GM12874 (cell line): ENCODE measurements around the gene SLC12A1.

Experiments
- TF ChIP-seq, protein P1 (sequence below): IDR thresholded peaks from 2 replicates; pipeline ENCODE4 v1.5.1; 2011; ENCODE audit warnings: low read depth, mild to moderate bottlenecking, control low read depth, low read length, moderate library complexity; ENCODE audit not compliant: insufficient read depth

The SLC12A1 gene

DNA sequence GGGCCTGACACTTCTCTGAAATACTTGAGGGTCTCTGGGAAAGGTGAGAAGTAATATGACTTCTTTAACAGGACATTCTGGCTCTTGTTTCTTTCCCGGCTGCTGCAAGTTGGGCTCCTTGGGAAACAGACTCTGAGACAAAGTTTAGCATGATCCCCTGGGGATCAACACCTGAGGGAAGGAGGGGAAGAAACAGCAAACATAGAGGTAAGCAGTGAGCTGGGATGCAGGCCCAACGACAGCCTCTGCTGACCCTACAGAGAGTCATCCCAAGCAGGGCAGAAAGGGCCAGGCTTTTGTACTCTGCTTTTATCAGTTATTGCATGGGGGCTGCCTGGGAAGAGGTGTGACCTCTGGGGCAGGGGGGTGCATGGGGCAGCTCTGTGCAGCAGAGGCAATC is 98.3 kb downstream of the SLC12A1 start:
- TF ChIP-seq, protein P1, sequence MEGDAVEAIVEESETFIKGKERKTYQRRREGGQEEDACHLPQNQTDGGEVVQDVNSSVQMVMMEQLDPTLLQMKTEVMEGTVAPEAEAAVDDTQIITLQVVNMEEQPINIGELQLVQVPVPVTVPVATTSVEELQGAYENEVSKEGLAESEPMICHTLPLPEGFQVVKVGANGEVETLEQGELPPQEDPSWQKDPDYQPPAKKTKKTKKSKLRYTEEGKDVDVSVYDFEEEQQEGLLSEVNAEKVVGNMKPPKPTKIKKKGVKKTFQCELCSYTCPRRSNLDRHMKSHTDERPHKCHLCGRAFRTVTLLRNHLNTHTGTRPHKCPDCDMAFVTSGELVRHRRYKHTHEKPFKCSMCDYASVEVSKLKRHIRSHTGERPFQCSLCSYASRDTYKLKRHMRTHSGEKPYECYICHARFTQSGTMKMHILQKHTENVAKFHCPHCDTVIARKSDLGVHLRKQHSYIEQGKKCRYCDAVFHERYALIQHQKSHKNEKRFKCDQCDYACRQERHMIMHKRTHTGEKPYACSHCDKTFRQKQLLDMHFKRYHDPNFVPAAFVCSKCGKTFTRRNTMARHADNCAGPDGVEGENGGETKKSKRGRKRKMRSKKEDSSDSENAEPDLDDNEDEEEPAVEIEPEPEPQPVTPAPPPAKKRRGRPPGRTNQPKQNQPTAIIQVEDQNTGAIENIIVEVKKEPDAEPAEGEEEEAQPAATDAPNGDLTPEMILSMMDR = no peak

DNA sequence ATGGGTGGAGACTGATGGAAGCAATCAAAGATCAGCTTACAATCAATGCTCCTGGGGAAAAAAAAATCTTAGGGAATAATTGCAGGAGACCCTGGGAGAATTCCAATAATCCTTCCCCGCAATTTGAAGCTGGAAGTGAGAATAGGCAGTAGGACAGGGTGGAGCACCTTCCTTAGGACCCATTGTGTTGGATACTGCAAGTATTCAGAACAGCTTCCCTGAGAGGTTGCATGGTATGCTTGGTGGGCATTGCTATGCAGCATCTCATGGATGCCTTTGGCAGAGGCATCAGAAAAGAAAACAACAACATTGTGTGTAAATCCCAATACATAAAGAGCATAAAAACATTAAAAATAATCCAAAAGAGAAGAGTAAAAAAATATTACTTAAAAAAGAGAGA is 100.5 kb downstream of the SLC12A1 start:
- TF ChIP-seq, protein P1 = no peak

DNA sequence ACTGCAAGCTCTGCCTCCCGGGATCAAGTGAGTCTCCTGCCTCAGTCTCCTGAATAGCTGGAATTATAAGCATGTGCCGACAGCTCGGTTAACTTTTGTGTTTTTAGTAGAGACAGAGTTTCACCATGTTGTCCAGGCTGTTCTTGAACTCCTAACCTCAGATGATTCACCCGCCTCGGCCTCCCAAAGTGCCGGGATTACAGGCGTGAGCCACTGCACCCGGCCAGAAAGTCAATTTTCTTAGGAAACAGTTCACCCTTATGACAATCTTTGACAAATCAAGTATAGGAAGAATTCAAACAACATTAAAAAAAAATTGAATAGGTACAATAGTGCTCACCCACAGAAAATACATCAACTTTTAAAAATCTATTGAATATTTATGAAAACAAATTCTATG is 101.5 kb downstream of the SLC12A1 start:
- TF ChIP-seq, protein P1 = no peak

DNA sequence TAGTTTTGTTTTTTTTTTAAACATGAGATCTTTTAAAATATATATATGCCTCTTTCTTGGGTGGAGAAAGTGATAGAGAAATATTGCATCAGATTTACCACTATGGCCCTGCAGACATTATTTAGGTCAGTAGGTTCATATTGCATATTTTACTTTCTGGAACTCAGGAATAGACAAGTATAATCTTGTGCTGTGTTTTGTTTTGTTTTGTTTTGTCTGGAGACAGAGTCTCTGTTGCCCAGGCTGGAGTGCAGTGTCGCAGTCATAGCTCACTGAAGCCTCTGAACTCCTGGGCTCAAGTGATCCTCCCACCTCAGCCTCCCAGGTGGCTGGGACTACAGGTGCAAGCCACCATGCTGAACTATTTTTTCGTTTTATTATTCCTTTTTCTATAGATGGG is 103.6 kb downstream of the SLC12A1 start:
- TF ChIP-seq, protein P1 = no peak

DNA sequence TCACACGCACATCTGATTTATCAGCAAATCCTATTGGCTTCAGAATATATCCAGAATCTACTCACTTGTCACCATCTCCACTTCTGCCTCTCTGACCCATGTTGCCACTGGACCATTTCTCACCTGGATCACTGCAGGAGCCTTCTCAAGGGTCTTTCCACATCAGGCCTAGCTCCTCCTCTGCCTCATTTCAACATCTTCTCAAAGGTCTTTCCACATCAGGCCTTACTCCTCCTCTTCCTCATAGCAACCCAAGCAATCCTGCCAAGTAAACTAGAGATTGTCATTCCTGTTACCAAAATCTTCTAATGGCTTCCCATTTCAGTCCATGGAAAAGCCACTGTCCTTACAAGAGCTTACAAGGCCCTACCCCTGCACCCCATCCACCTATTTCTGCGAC is 107.1 kb downstream of the SLC12A1 start:
- TF ChIP-seq, protein P1 = no peak

DNA sequence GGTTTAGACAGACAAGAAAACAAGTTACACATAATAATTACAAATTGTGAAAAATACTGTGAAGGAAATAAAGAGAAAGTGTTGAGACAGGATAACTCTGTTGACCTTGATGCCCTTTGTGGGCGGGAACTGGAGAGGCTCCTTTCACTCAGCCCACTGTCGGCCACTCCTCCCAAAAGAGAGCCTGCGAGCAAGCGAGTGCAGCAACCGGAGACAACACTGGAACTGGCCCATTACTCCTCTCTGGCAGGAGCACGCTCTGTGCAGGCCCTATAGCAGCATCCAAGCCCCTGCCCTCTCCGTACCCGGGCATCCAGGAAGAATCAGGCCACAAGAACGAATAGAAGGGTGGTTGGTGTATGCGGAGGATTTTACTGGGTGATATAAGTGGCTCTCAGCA is 108.9 kb downstream of the SLC12A1 start:
- TF ChIP-seq, protein P1 = no peak

DNA sequence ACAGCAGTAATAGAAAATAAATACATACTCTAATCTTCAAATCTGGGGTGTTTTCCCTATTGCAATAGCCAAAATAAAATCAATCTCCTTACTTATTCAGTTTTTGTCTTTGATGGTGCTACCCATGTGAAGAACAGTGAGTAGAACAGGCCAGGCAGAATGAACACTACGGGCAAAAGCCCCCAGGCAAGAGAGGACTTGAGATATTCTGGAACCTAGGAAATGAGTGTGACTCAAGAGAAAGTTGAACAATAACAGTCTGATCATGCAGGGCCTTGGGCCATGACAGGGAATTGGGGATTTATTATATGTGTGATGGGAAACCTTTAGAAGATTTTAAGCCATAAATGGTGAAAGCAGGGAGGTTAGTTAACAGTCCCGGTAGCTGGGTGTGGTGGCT is 111.1 kb downstream of the SLC12A1 start:
- TF ChIP-seq, protein P1 = no peak

DNA sequence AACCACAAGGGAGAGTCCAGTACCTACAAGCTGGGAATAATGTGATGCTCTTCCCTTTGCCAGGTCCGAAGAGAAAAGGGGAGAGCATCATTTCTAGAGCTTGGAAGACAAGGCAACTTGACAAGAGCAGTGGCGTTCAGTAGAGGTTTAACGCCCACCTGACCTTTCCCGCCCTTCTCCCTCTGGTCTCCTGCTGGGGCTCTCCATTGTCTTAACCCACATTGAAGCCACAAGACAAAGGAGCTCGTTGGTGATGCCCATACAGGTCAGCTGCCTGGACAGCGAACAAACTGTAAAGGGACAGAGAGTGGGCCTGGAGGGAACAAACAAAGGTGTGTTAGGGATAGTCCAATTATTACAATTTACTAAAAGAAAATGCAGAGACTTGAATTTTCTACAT is 112.0 kb downstream of the SLC12A1 start:
- TF ChIP-seq, protein P1 = no peak
